ENCODE results near the gene ARL5B. TPM values are rescaled to one million over a fixed set of nuclear protein-coding genes. Genes with fewer than 3 reads are reported as not detected.

Gene ARL5B
- total and polyA plus RNA-seq, 2 of the 4 experiments (the other 2 are of a cell fraction), result 5.9 to 12.0 TPM

DNA sequence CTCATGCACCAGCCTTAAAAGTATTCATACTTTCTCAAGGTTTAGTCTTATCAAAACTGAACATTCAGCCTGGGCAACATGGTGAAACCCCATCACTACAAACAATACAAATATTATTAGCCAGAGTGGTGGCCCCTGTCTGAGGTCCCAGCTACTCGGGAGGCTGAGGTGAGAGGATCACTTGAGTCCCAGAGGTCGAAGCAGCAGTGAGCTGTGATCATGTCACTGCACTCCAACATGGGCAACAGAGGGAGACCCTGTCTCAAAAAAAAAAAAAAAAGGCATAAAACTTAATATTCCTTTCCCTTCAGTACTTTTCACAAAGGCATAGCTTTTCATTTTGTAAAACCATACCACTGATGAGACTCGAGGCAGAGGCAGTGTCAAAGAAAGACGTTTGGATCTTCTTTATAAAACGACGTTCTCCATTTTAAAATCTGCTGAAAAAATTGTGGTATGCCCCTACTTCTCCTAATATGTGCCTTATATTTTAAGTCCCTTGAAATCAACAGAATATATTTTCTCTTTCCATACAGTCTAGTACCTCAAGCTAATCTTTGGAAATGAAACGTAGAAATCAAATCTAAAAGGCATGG is 9.8 kb upstream of the ARL5B start:
- H4K8ac ChIP-seq (ENCODE audit: low read depth in 2 of 2, low read length in 2 of 2), result peak overlapping the region in 1 of 2 experiments; percentile 46; a peak in 1 of 4 replicates
- H3K4me1 ChIP-seq (ENCODE audit: control insufficient read depth, insufficient read depth, low read length), result no peaks in the 10 kb centered on the region
- no peak overlapping the region for H3K14ac ChIP-seq (replicated peaks; ENCODE audit: low read depth, low read length)
- no peak overlapping the region for H4K5ac ChIP-seq (ENCODE audit: low read depth, low read length)
- intact Hi-C loops (cut with micrococcal nuclease), result no loop called here
- H3K4ac ChIP-seq (ENCODE audit: low read depth, low read length), result no peak overlapping the region
- no peak overlapping the region for H3K56ac ChIP-seq (ENCODE audit: extremely low read depth, insufficient read depth, low read length)
- WGBS, 2 experiments (ENCODE audit: extremely low coverage in 2 of 2, insufficient read length in 1 of 2), result no CpG with 5 or more reads among the region's 7 CpGs
- peaks cover 13 to 24% of the 10 kb centered on the region in 2 experiments for H3K79me1 ChIP-seq (ENCODE audit: low read depth in 1 of 2, low read length in 2 of 2)
- dilution Hi-C loops (cut with HindIII; ENCODE audit: low sequenced_read_pairs, unreplicated experiment), result no loop called here
- H2AFZ ChIP-seq (replicated peaks; ENCODE audit: low read length, poor library complexity), result no peak overlapping the region
- ChIA-PET CTCF (interaction anchor here (0.6 kb wide), 2 partner anchors 10 to 40 kb away, joined by 3 read pairs; no protein-coding TSS in a partner anchor), POLR2A (ENCODE audit: unreplicated experiment) (no interaction called here)
- H3K9me1 ChIP-seq (ENCODE audit: insufficient read depth, low read length), result no peaks in the 10 kb centered on the region
- no peak for TF ChIP-seq NFE2L2 (IDR thresholded peaks at IDR 0.05; ENCODE audit: low read depth, low read length)
- TF ChIP-seq BHLHE40 (IDR thresholded peaks at IDR 0.05; ENCODE audit: low read depth, low read length), result no peak
- TF ChIP-seq MAZ (IDR thresholded peaks at IDR 0.05; ENCODE audit: borderline replicate concordance, low read depth, low read length), result no peak
- no peak for TF ChIP-seq SMC3 (IDR thresholded peaks at IDR 0.05; ENCODE audit: low read depth, low read length)
- TF ChIP-seq USF2 (IDR thresholded peaks at IDR 0.05; ENCODE audit: low read depth, low read length), result no peak
- H2BK15ac ChIP-seq (ENCODE audit: low read depth, low read length), result no peak overlapping the region
- no TSS peak for BruUV-seq (replicated peaks)
- no peak for ATAC-seq (ENCODE audit: low read depth)
- H3K4me2 ChIP-seq (ENCODE audit: low read depth, low read length), result peak overlapping the region; percentile 81
- H2AK9ac ChIP-seq (replicated peaks; ENCODE audit: low read depth, low read length, poor library complexity), result no peak overlapping the region
- no peak for DNase-seq
- H3K27me3 ChIP-seq (ENCODE audit: control insufficient read depth, insufficient read depth, low read length), result no peaks in the 10 kb centered on the region
- no peaks in the 10 kb centered on the region for H3K9me3 ChIP-seq (ENCODE audit: control insufficient read depth, insufficient read depth, low read length)
- H3K4me3 ChIP-seq (ENCODE audit: insufficient read depth, low read depth, low read length), result no peak overlapping the region
- peak overlapping the region; percentile 14; the same call in 1 of the 2 replicates for H3K9ac ChIP-seq (ENCODE audit: low read depth, low read length)
- H2AK5ac ChIP-seq (ENCODE audit: low read depth, low read length), result no peak overlapping the region
- H4K91ac ChIP-seq (ENCODE audit: insufficient read depth, low read depth, low read length), result no peak overlapping the region
- in situ Hi-C loops (cut with MboI; ENCODE audit: low sequenced_read_pairs), result no loop called here
- H2BK5ac ChIP-seq (ENCODE audit: low read depth, low read length, poor library complexity, severe bottlenecking), result no peak overlapping the region
- H2BK120ac ChIP-seq (ENCODE audit: low read depth, low read length), result no peak overlapping the region
- no peak overlapping the region for H3K27ac ChIP-seq (ENCODE audit: insufficient read depth, low read length)
- no peak overlapping the region for H3K18ac ChIP-seq (ENCODE audit: low read depth, low read length)
- H4K20me1 ChIP-seq (ENCODE audit: insufficient read depth, low read length), result no peaks in the 10 kb centered on the region
- H3K23ac ChIP-seq (ENCODE audit: low read depth, low read length), result no peak overlapping the region
- H2BK20ac ChIP-seq (ENCODE audit: low read depth, low read length), result no peak overlapping the region
- no peaks in the 10 kb centered on the region for H3K36me3 ChIP-seq (ENCODE audit: control insufficient read depth, insufficient read depth, low read length)

All from IMR-90 (cell line).